NCI-H2227 (cell line): Measurements from ENCODE around the gene MRTFA.
"Not testable (repeated sequence)": the region's sequence is repeated elsewhere in the genome, so short reads cannot be mapped to it uniquely, and the experiment has no call there.

Experiments
- DNase-seq: peaks from one replicate; lab custom pipeline; 2025; ENCODE audit not compliant: unreplicated experiment; lab: John Stamatoyannopoulos, UW

Gene MRTFA

DNA sequence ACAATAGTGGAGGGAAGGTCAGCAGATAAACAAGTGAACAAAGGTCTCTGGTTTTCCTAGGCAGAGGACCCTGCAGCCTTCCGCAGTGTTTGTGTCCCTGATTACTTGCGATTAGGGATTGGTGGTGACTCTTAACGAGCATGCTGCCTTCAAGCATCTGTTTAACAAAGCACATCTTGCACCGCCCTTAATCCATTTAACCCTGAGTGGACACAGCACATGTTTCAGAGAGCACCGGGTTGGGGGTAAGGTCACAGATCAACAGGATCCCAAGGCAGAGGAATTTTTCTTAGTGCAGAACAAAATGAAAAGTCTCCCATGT is 136.1 kb downstream of the MRTFA start:
- not testable (repeated sequence) for DNase-seq

DNA sequence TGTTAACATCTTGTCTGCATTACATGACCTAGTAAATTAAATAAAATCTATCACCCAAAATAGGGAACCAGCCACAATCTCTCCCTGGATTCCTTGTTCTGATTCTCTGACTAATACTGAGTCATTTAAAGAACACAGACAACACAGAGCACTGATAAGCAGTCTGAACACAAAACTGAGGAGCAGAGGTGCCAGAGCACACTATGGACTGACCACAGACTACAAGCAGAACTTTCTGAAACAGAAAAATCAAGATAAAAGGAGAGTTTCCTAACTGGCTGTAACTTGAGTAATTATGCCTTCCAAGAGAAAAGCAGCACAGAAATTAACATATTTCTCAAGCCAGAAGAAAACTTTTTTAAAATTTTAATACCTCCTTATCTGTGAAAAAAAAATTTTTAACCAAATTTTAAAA is 137.3 kb downstream of the MRTFA start:
- no peak for DNase-seq

DNA sequence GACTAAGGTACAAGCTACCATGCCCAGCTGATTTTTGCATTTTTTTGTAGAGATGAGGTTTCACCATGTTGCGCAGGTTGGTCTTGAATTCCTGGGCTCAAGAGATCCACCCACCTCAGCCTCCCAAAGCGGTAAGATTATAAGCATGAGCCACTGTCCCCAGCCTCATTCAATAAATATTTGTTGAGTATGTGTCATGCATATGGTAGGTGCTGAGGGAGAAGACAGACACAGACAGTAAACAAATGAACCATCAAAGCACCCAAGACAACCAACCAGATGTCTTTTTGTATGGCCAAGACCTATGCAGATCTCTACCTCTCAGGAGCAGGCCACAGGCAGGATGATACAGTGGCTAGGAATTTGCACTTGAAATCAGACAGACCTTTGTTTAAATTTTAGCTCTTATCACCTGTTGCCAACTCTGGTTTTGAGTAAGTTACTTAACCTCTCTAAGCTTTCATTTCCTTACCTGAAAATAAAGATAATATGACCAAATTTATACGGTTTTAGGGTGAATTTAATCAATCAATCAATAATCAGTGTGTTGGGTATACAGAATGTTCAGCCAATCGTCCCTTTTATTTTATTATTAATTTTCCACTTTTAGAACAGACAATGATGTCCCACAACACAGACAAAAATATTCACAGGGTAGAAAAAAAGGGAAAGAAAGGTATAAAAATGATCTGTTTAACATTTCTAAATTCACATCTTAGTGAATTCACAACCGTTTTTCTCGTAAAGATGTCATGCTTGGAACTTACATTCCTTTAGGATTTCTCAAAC is 137.9 kb downstream of the MRTFA start:
- DNase-seq = no peak

DNA sequence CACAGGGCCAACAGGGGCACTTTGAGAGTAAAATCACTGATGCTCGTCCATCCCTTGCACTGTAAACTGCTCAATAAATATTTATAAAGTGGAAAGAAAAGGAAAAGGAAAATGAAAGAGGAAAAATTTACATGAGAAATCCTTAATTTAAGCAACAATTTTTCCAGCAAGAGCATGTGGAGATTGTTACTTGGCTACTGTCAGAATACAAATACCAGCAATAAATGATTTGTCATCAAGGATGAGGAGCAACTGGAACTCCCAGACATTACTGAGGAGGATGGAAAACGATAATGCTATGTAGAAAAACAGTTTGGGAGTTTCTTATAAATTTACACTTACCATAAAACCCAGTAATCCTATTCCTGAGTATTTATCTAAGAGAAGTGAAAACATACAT is 143.1 kb downstream of the MRTFA start:
- DNase-seq = no peak

DNA sequence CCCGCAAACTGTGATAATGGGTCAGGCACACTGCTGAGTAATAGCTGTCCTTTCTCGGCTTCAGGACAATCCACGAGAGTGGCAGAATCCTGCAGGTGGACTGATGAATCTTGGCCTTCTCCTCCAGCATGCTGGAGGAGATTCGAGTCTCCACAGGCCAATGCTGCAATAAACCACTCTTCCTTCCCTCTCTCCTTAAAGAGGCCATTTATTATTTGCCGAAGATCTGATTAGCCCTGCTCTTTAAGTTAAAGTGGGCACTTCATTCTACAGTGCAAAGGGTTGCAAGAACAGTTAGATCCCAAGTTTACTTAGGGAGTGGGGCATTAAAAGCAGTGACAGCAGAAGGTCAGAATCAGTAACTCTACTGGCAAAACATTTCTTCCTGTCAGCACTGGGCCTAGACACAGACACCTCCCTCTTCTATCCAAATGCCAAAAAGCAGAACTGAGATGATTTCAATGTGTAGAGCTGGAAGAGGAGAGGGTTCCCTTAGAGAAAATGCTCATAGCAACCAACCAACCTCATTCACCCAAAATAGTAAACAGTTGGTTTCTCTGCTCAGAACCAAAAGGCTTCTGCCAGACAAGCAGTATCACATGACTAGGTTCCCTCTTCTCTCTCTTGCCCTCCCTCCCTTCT is 144.4 kb downstream of the MRTFA start:
- DNase-seq = no peak

DNA sequence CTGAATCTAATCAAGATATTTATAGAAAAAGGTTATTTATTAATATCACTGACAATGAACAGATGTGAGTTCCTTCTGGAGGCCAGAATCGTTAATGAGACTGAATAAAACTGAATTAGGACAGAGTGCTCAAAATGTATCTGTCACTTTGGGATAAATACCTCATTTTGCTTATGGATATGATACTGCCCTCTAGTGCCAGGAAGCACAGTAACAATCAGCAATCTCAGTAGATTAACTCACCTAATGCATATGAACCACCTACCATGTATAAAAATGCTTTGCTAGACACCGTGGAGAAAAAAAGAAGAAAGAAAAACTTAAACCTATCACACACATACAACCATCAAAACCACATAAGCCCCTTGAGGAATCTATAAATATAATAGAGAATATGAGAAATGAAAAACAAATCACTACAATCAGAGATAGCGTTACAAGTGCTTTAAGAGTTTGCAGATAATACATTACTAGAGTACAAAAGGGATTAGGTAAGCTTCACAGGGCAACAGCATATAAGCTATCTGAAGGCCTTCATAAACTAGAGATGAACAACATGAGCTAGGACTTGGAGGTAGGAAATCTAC is 148.8 kb downstream of the MRTFA start:
- DNase-seq = peak; percentile 28

DNA sequence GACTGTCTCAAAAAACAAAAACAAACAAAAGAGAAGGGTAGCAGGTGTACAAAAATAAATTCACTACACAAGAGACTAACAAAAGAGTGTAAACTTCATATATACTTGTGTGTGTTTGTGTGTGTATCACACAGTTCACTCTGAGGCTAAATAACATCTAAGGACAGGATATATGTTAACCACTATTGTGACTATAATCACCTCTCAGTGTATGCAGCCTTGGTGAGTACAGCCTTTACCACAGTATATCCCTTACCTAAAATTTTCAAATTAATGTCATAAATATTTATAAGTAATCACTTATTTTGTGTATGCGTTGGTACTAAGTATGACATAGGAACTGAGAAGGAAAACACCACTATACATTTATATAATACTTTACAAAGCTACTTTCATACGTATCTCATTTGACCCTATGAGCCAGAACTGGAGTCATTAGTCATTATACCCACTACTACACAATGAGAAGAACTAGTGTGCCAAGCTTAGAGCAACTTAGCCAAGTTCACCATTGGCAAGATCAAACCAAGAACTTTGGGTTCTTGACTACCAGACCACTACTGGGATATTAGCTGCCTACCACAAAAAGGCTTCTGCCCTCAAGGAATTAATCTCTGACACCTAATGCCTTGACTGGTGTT is 149.4 kb downstream of the MRTFA start:
- no peak for DNase-seq

DNA sequence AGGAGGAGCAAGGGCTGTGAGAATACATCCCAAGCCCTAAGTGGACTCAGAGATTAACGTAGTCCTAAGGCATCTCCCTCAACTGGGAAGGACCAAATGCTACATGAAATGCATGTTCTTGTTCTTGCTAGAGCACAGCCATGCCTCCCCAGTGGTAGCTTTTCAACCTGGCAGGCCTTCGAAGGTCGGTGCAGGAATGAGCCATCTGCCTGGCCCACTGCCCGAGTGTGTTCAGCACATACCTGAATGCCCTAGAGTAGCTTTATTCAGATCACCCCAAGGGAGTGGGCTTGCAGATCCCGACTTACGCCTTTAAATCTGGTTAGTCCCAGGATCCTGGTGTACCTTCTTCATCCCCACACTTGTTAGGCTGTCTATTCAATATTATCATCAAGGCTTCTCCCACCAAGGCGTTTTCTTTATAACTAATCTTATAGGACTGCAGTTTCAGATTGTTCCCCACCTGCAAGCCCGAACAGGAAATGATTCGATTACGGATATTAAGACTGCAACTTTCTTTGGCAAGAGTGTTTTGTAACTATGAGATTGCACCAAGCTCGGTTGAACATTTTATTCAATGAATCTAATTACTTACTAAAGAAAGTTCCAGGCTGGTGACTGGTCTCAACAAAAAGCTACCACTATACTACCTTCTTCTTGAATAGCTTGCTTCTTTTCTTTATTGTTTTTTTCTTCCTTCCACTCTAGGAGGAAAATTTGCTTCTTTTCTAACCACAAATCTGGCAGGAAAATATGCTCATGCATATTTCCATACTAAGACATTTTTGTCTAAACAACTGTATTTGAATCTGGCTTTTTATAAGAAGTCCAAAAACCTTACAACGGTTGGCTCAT is 150.5 kb downstream of the MRTFA start:
- no peak for DNase-seq

DNA sequence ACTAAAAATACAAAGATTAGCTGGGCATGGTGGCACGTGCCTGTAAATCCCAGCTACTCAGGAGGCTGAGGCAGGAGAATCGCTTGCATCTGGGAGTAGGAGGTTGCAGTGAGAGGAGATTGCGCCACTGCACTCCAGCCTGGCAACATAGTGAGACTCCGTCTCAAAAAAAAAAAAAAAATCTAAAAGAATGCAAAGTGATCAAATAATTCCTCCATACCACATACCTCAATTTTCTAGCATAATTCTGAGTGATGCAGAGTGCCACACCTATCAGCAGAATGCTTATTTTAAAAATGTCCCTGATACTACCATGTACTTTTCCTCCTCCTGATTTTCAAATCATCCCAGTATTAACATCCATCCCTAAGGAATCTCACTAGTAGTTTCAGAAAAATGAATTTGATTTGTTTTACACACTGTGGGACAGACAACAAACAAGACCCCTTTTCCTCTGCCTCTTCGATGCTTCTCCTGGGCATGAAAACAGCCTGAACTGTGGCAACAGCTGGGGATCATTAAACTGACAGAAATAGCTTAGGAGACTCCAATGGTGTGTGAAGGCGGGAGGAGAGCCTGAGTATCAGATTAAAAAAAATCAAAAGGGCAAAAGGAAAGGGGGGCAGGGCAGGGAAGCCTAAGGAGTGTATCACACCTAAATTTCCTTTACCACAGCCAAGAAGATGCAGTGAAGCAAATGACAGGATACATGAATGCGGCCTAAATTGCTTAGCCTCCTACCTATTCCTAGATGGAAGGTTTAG is 151.4 kb downstream of the MRTFA start:
- no peak for DNase-seq

DNA sequence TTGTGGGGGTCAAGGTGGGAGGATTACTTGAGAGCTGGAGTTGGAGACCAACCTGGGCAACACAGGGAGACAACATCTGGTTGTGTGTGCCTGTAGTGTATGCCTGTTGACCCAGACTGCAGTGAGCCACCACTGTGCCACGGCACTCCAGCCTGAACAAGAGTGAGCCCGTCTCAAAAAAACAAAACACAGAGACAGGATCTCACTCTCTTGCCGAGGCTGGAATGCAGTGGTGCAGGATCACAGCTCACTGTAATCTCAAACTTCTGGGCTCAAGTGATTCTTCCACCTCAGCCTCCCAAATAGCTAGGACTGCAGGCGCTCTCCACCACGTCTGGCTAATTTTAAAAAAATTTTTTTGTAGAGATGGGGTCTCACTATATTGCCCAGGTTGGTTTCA is 153.6 kb downstream of the MRTFA start:
- no peak for DNase-seq

DNA sequence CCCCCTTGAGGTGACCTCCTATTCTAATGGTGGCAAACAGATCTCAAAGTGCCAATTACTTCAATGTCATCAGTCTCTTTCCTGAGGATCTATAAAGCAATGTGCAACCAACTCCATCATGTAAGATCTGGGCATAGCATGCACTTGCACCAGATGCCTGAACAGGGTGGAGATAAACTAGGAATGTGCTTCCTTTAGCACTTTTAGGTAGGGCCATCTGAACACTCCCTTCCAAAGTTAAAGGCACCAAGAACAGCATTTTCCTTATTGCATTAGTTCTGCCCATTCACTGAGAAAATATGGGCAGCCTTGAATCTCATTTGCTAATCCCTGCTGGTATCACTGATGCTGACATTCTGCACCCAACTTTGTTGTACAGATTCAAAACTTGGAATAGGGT is 154.1 kb downstream of the MRTFA start:
- no peak for DNase-seq

DNA sequence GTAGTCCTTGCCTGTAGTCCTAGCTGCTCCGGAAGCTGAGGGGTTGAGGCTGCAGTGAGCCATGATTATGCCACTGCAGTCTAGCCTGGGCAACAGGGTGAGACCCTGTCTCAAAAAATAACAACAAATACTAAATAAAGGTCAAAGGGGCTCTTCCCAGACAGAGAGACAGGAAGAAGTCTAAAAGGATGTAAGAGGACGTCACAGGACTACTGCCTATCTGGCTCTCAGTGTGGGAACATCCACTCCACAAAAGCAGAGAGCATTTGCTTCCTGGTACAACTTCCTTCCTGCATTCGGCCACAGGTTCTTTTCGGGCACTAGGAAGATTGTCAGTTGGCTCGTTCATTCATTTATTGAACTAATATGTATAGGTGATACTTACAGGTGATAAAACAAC is 155.5 kb downstream of the MRTFA start:
- DNase-seq = no peak

DNA sequence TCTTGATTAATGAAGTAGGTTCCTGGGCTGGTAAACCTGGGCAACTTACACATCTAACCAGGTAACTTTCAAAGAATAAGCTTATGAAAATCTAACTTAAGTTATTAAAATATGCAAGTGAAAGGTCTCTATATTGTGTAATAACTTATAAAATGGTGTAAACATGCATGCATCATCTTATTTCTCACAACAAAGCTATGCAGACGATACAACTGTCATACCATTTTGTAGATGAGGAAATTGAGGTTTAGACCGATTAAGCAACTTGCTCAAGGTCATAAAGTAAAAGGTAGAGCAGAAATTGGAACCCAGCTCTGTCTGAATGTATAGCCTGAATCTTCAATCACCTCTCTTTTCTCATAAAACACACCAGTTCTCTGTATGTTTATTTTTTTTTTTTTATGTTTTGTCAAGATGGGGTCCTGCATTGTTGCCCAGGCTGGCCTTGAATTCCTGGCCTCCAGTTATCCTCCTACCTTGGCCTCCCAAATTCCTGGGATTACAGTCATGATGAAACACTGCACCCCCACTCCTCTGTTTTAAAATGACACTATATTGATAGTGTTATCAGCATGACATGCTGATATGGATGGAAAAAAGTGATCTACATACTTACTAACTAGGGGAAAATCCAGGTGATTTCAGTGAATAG is 156.5 kb downstream of the MRTFA start:
- DNase-seq = no peak

DNA sequence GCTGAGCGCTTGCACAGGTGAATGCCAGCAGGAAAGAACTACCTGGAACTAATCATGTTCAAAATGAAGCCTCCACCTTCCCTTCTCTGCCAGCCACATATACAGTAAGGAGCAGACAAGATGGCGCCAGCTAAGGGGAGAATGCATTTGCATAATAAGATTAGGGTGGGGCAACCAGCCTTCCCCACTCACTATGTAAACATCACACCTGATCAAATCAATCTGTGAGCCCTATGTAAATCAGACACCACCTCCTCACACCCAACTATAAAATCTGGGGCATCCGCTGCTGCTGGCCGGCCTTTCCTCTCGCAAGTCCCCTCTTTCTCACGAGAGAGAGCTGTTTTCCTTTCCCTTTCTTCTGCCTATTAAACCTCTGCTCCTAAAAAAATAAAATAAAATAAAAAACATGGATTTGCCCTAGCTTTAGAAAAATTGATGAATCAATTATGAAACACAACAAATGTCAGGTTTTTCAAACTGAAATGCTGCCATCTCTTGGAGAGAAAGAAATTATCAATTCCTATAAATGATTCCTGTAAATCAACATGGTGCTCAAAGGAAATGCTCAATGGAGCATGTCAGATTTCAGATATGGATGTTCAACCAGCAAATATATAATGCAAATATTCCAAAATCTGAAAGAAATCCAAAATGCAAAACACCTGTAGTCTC is 157.3 kb downstream of the MRTFA start:
- no peak for DNase-seq

DNA sequence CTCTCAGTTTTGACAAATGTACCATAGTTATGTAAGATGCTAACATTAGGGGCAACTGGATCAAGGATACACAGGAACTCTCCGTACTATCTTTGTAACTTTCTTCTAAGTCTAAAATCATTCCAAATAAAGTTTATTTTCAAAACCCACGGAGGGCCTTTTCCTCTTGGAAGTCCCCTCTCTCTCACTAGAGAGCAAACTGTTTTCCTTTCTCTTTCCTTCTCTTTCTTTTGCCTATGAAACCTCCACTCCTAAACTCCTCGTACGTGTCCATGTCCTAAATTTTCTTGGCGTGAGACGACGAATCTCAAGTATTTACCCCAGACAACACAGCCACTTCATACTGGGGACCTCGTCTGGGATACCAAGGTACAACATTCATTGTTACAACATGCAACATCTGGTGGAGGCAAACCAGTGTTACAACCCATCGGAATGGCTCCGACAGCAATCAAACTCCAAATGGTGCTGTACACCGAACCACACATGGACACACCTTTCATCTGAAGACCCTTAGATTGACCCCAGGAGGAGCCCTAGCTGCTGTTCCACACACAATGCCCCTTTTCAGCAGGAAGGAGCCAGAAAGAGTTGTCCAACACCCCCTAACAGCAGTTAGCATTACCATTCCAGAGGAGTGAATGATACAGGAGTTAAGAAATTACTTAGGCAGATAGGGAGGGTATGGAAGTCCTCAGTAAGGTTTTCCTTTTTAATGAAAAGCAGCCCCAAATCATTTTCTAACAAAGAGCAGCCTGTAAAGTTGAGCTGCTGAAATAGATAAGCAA is 158.0 kb downstream of the MRTFA start:
- no peak for DNase-seq

DNA sequence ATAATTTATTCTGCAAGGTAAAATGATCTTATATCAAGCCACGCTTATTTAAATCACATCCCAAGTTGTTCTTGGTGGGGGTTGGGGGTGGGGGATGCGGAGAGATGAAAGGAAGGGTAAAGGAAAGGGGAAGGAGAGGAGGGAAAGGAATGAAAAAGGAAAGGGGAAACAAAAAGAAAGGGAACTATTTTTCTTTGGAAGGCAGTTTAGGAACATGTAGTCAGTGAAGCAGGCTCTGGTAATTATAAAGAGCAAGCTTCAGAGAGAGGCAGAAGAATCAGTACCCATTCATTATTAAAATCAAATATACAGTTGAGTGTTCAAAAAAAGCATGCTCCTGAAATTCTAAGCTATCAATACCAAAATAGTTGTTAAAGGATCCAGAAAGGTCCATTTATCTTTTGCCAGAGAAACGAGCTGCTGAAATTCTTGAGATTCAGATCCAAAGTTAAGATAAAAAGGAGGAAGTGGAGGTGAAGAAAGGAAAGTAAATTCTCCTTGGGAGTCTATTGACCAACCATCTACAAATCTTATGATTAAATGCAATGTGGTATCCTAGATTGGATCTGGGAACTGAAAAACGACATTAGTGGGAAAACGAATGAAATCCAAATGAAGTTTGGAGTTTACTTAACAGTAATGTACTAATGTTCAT is 158.7 kb downstream of the MRTFA start:
- DNase-seq = no peak

DNA sequence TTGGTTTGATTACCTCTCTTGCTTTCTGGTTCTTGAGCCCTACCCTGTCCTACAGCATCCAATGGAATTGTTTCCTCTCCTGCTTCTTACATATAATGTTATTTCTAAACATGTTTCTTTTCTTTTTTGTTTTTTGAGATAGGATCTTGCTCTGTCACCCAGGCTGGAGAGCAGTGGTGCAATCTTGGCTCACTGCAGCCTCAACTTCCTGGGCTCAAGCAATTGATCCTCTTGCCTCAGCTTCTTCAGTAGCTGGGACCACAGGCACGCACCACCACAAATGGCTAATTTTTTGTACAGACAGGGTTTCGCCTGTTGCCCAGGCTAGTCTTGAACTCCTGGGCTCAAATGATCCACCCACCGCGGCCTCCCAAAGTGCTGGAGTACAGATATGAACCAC is 160.2 kb downstream of the MRTFA start:
- no peak for DNase-seq

DNA sequence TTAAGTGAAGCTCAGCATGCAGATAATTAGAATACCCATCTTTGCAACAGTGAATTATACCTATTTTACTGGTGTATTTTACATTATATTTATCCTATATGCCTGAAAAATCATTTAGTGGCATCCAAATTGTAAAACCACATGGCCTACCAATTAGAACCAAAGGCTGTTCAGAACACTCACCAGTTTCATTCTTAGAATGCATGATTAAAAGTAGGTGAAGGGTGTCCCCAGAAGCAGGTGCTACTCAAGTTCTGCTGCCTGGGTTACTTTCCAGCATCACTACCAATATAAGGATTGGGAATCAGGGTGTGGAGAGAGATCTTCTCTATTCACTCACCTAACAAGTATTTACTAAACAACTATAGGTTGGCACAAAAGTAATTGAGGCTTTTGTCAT is 162.8 kb downstream of the MRTFA start:
- DNase-seq = no peak
